Esophagus squamous epithelium (tissue), 4 donors: Measurements from ENCODE around the gene ASTL.

ENCODE experiments used
- POLR2A ChIP-seq, 4 donors: fragments of 450-650 bp; IDR thresholded peaks; one replicate each; pipeline ENCODE4 v1.6.1; 2017; ENCODE audit warnings: antibody characterized with exemption in 4 of 4, mild to moderate bottlenecking in 4 of 4, moderate library complexity in 3 of 4
- TF ChIP-seq, protein P1 (sequence below), 6 experiments: fragments of 450-650 bp in 4 of 6; fragments of 200-600 bp in 2 of 6; sonication (generic) in 2 of 6; IDR thresholded peaks; one replicate each; pipeline ENCODE4 v1.5.1; 2016 to 2019; ENCODE audit warnings: antibody characterized with exemption in 6 of 6, mild to moderate bottlenecking in 4 of 6, moderate library complexity in 4 of 6

DNA sequence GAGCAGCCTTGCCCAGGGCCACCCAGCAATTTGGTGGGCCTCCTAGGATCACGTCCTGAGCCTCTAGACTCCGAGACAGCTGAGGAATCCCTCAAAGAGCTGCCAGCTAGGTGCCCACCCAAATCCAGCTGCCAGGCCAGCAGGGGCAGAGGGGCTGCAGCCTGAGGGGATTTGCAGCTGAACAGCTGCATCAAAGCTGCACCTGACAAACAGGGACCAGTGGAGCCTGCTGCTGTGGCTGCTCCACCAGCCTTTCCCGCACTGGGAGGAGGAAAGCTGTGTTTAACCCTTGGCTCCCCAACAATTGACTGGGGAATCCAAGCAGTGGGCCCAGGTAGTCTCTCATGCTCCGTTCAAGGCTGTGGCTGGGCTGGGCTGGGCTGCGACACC is 30.2 kb downstream of the ASTL start:
- TF ChIP-seq, protein P1, sequence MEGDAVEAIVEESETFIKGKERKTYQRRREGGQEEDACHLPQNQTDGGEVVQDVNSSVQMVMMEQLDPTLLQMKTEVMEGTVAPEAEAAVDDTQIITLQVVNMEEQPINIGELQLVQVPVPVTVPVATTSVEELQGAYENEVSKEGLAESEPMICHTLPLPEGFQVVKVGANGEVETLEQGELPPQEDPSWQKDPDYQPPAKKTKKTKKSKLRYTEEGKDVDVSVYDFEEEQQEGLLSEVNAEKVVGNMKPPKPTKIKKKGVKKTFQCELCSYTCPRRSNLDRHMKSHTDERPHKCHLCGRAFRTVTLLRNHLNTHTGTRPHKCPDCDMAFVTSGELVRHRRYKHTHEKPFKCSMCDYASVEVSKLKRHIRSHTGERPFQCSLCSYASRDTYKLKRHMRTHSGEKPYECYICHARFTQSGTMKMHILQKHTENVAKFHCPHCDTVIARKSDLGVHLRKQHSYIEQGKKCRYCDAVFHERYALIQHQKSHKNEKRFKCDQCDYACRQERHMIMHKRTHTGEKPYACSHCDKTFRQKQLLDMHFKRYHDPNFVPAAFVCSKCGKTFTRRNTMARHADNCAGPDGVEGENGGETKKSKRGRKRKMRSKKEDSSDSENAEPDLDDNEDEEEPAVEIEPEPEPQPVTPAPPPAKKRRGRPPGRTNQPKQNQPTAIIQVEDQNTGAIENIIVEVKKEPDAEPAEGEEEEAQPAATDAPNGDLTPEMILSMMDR (IDR thresholded peaks at IDR 0.05) = no peak
- TF ChIP-seq POLR2A (IDR thresholded peaks at IDR 0.05) = no peak
